HG02623 (cell line): ENCODE measurements around the gene NAA16.
"Not testable (repeated sequence)": the region's sequence is repeated elsewhere in the genome, so short reads cannot be mapped to it uniquely, and the experiment has no call there.

Experiments used
- ATAC-seq: cut with Tn5 transposase; IDR thresholded peaks from one replicate; pipeline ENCODE4 v1.9.1; 2021; ENCODE audit warnings: moderate library complexity; ENCODE audit not compliant: unreplicated experiment

The NAA16 gene

GRCh38 chr13:41310963-41311405 lies at the start of gene NAA16:
Gene NAA16, plus strand, starts transcription at chr13:41311267. Its CDS starts 262 bp downstream, at chr13:41311529.
- peak; percentile 56 for ATAC-seq

DNA sequence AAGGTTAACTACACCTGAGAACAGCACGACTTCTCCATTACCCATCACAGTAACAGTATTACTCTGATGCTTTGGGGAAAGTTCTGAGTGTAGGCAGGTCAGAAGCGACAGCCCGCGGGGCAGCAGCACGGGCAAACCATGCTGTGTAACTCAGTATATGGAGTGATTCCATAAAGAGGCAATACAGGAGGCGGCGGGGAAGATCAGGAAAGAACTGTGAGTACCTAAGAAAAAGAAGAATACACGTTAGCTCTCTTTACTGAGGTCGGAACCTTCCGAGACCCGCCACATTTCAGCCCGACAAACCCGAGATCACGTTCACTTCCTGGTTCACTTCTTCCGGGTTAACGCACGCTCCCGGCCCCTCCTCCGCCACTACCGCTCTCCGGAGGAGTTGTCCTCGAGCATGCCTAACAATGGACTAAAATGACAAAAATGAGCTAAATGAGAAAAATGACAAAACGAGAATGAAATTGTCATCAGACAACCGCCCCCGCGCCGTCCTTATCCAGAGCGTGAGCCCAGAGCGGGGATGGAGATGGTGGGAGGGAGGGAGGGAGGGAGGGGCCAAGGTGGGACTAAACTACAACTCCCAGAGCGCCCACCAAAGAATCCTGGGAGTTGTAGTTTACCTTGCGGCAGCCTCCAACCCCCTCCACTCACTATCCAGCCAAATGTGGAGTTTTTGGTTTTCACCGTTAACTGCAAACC lies 47.7 kb upstream of the NAA16 start, which contains the start of gene MTRF1:
MTRF1 (minus strand) TSS at position 316 of the 711 bp plus-strand sequence. CDS start 2,669 bp downstream, outside the sequence.
- peak; percentile 90 for ATAC-seq

GRCh38 chr13:41267106-41267505 lies 44.0 kb upstream of the NAA16 start:
- ATAC-seq, result no peak

- no peak for ATAC-seq
These were observed 42.3 kb upstream of the NAA16 start for GRCh38 chr13:41268764-41269163.

GRCh38 chr13:41271456-41272285 lies 39.4 kb upstream of the NAA16 start:
- ATAC-seq, result no peak

GRCh38 chr13:41273831-41274441 lies 37.1 kb upstream of the NAA16 start:
- no peak for ATAC-seq

DNA sequence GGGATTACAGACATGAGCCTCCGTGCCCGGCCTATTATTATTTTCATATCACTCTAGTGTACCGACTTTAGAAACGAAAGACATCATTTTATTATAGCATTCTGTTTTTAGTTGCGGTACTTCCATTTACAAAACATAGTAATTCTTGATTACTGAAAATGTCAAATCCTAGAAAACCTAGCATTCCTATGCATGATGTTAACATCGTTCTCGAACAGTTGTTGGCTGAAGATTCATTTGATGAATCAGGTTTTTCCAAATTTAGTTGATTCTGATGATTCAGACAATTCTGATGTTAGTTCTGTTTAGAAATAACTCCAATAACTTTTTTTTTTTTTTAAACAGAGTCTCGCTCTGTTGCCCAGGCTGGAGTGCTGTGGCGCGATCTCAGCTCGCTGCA lies 36.2 kb upstream of the NAA16 start:
- no peak for ATAC-seq

DNA sequence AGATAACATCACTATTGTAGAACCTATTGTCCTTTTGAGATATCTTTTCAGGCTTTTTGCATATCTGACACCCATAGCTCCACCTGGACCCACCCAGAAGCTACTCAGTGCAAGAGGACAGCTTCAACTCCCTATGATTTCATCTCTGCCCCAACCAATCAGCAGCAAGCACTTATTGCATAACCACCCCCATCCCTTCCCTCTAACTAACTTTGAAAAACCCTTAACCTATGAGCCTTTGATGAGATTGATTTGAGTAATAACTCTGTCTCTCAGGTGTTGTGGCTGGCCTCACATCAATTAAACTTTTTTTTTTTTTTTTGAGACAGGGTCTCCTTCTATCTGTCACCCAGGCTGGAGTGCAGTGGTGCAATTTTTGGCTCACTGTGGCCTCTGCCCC lies 34.2 kb upstream of the NAA16 start:
- no peak for ATAC-seq

- not testable (repeated sequence) for ATAC-seq
These were observed 31.9 kb upstream of the NAA16 start for GRCh38 chr13:41279156-41279555.

DNA sequence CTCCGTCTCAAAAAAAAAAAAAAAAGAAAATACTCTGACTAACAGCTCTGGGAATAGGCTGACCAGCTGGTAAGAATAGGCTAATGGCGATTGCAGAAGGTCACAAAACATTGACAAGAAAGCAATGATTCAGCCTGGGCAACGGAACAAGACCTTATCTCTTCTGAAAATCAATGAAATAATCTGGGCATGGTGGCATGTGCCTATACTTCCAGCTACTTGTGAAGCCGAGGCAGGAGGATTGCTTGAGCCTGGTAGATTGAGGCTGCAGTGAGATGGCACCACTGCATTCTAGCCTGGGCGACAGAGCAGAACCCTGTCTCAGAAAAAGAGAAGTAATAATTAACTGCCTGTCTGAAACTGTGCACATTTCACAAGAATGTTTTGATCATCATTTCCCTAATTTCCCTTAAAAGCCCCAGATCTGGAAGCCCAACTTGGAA lies 28.9 kb upstream of the NAA16 start:
- no peak for ATAC-seq

DNA sequence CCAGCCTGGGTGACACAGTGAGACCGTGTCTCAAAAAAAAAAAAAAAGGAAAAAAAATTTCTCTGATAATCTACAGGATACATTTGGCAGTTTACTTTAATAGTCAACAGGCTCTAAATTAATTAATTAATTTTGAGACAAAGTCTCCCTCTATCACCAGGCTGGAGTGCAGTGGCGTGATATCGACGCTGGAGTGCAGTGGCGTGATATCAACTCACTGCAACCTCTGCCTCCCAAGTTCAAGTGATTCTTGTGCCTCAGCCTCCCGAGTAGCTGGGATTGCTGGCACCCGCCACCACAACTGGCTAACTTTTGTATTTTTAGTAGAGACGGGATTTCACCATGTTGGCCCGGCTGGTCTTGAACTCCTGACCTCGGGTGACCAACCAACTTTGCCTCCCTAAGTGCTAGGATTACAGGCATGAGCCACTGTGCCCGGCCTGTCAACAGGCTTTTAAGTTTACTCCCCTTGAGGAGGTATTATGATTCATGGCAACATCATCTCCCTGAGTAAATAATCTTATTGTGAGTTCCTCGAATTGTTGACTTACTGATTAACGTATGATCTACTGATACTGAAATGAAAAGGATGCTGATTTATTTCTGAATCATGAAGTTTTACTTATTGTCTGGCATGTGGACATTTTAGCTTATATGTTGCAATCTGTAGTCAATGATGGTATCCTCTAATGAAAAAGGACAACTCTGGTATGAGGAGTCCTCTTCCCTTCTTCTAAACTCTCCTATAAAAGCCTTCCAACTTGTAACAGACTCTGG lies 26.4 kb upstream of the NAA16 start:
- ATAC-seq, result no peak

DNA sequence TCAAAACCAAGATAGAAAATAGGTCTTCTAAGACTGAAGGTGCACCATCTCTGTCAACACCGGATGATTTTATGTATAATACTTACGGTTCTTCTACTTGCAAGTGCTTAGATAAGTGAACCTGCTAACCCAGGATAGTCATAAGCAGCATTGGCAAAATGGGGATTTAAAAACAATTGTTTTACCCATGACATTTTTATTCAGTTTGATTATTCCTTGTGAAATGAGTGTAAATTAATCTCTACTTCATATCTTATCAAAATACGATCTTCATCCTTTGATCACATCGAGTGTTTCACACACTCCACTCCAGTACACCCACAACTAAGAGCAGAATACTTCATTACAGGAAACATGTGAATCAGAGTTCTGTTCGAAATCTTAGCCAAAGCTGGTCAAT lies 24.7 kb upstream of the NAA16 start:
- ATAC-seq, result no peak

- no peak for ATAC-seq
These were observed 21.6 kb upstream of the NAA16 start for GRCh38 chr13:41289463-41289881.

- ATAC-seq, result no peak
These were observed 19.8 kb upstream of the NAA16 start for GRCh38 chr13:41291246-41291645.

GRCh38 chr13:41293272-41293671 lies 17.8 kb upstream of the NAA16 start:
- ATAC-seq, result no peak

DNA sequence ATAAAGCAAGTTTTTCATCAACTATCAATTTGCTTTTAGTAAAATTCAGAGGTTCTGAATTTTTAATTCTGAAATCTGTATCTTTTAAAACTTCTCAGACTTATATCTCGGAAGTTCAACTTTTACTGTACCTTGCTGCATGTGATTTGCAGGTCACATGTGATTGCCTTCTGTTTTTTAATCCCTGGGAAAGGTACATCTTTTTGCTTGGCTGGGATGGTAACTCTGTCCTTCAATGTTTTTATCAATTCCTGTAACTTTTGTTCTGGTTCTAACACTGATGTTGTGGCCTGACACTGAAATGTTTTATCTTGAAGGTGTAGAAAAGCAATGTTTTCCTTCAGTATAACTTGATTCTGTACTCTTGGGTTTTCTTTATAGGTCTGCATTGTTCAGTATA lies 16.2 kb upstream of the NAA16 start:
- ATAC-seq, result no peak

GRCh38 chr13:41295973-41296372 lies 15.1 kb upstream of the NAA16 start:
- no peak for ATAC-seq

- no peak for ATAC-seq
These were observed 14.0 kb upstream of the NAA16 start for GRCh38 chr13:41296879-41297646.

DNA sequence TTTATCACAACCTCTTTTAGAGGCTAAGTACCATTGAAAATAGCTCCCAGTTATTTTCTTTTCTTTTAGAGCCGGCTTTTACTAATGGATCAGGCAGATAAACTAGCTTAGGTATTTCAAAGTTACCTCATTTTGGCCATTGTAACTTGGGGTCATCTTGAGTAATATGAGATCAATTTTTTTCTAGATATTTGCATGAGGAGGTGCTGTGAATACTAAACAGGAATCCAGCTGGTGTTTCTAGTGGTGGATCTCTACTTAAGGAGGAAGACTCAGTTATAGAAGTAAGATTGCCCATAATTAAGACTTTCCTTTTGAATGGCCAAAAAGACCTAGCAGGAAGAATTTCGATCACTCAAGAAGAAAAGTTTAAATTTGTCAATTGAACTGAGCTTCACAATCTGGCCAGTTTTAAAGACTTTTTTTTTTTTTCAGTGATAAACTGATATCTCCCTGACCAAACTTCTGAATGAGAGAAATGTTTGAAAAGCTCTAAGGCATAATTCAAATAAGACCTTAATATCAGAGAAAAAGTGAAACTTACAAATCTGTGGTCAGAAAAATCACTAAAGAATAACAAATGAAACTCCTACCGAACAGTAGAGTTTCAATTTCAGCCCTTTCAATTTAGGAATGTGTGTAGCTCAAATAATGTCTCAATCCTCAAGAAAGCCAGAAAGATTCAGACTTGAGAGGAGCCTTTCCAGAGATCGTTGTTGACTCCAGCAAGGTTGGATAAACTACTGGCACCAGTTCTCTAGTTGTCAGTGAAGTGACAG lies 11.6 kb upstream of the NAA16 start:
- ATAC-seq, result no peak
